Progenitor cell of endocrine pancreas (in vitro differentiated cells): ENCODE measurements around the gene HOXA6. TPM values are rescaled to one million over a fixed set of nuclear protein-coding genes. Genes with fewer than 3 reads are reported as not detected.

Experiments
- DNase-seq: peaks from one replicate; pipeline ENCODE4 v3.0.0; 2021; ENCODE audit warnings: low spot score; ENCODE audit not compliant: unreplicated experiment
- H3K27ac Mint-ChIP-seq: 2 replicates; pipeline ENCODE4 v1.8.0; 2021; ENCODE audit warnings: mild to moderate bottlenecking, moderate library complexity, mixed read lengths
- H3K27me3 Mint-ChIP-seq: 2 replicates; pipeline ENCODE4 v1.8.0; 2021; ENCODE audit warnings: mixed read lengths
- H3K36me3 Mint-ChIP-seq: 2 replicates; pipeline ENCODE4 v1.8.0; 2022; ENCODE audit warnings: mixed read lengths; ENCODE audit not compliant: insufficient read depth
- H3K4me1 Mint-ChIP-seq: 2 replicates; pipeline ENCODE4 v1.8.0; 2021; ENCODE audit warnings: low read depth, mixed read lengths
- H3K4me3 Mint-ChIP-seq: 2 replicates; pipeline ENCODE4 v1.8.0; 2021; ENCODE audit warnings: low read depth, mild to moderate bottlenecking, moderate library complexity, mixed read lengths
- H3K9me3 Mint-ChIP-seq: 2 replicates; pipeline ENCODE4 v1.8.0; 2021; ENCODE audit warnings: low read depth, mixed read lengths
- CTCF ChIP-seq: fragments of 200-600 bp; sonication (generic); IDR thresholded peaks from one replicate; pipeline ENCODE4 v1.5.0; 2021; ENCODE audit warnings: antibody characterized with exemption, mild to moderate bottlenecking; ENCODE audit not compliant: unreplicated experiment
- total RNA-seq: library from RNA; stranded (reverse); gene quantifications from 2 replicates; pipeline ENCODE4 v1.2.1, GENCODE V29; 2021

HOXA6 gene
- total RNA-seq, 1 donor from 2014 or later = 0.38 TPM

- no peak for TF ChIP-seq CTCF
- Mint-ChIP-seq H3K36me3 (no peaks in the 10 kb centered on the region), H3K4me1 (peaks cover 6% of the 10 kb centered on the region), H3K9me3 (no peaks in the 10 kb centered on the region), H3K27me3 (peaks cover 97% of the 10 kb centered on the region), H3K4me3 (no peak overlapping the region), H3K27ac (no peak overlapping the region)
- no peak for DNase-seq
Observed at GRCh38 chr7:27189295-27189996, 41.9 kb upstream of the HOXA6 start.

- DNase-seq = no peak
- Mint-ChIP-seq H3K4me1 (peaks cover 6% of the 10 kb centered on the region), H3K9me3 (no peaks in the 10 kb centered on the region), H3K27ac (no peak overlapping the region), H3K4me3 (peak overlapping the region; percentile 9), H3K27me3 (peaks cover 95% of the 10 kb centered on the region), H3K36me3 (no peaks in the 10 kb centered on the region)
- TF ChIP-seq CTCF = no peak
Observed at GRCh38 chr7:27188386-27189294, 41.1 kb upstream of the HOXA6 start.

DNA sequence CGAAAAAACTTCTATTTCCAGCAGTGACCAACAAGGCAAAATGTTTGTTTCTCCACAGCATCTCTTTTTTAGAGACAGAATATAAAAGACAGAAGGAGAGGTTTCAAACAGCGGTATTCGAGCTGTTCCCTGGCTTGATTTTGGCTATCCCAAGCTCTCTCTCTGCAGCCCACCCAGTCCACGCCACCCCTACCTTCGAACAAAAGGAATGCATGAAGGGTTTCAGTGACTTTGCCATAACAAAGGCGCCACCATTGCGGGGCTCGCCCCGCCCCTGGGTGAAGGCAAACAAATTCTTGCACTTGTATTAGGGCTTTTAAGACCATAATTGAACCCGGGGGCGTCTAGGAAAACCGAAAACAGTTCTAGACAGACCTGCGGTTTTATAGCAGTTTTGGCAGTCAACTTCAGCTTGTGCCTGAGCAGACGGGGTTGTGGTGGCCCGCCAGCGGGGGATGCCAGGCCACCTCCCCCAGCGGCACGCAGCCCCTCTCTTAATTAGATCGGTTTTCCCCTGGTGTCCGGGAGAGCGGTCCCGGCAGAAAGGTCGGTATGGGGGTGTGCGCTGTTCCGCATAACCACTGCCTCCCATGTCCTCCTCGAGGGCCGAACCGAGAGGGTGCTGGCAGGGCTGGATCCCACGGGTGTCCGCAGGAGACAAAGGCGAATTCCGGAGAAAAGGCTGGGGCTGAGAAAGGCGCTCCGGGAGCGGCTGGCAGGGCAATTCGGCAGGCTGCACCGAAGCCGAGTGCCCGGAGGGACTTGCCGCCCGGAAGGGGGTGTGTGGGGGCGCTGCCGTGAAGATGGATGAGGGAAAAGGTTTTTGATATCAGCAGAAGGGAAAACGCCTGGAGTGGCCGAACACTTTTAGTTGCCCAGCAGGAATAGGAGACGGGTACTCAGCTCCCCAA, 40.2 kb upstream of the HOXA6 start:
- Mint-ChIP-seq H3K9me3 (no peaks in the 10 kb centered on the region), H3K4me3 (no peak overlapping the region), H3K36me3 (no peaks in the 10 kb centered on the region), H3K27me3 (peaks cover 97% of the 10 kb centered on the region), H3K4me1 (peaks cover 6% of the 10 kb centered on the region), H3K27ac (no peak overlapping the region)
- no peak for DNase-seq
- no peak for TF ChIP-seq CTCF

DNA sequence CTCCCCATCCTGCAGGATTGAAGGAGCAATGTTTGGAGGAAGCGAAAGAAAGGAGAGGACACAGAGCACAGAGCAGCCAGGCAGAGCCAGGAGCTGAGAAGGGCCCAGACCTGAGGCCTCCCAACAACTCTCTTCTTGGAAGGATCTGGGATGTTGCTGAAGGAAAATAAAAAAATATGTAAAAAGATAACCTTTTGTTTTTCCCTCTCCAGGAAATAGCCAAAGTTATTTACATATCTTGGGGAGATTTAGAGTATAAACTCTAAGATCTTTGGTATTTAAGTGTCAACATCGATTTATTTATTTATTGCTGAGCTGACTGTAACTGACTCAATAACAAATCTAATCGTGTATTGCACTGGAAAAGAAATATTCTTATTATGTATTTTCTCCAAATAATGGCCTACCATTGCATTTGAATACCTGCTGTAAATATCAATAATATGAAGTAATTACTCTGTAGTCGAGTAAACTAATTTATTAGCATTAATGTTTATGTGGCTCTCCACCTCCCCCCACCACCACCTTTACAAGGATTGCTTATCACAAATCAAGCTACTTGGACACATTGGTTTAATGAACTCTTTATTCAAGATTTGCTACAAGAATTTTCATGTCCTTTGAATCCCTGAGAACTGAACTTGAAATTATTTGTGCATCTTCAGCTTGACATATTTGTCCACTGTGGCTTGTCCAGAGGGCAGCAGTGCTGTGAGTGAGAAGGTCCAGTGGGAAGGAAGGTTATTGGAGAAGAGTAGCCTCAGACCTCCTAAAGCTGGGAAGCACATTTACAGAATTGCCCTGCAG, 39.3 kb upstream of the HOXA6 start:
- Mint-ChIP-seq H3K4me1 (peaks cover 6% of the 10 kb centered on the region), H3K4me3 (no peak overlapping the region), H3K27me3 (peaks cover 99% of the 10 kb centered on the region), H3K9me3 (no peaks in the 10 kb centered on the region), H3K36me3 (no peaks in the 10 kb centered on the region), H3K27ac (no peak overlapping the region)
- TF ChIP-seq CTCF = no peak
- DNase-seq = no peak
